Stimulated activated CD4-positive, alpha-beta T cell treated with anti-CD3 and anti-CD28 coated beads, TNF-alpha, amount 100 ng/mL, for 1 hour (primary cell): ENCODE results near the gene SIX5.

Source experiments
- DNase-seq, 3 donors: peaks; one replicate each; pipeline ENCODE4 v3.0.0-alpha.2; 2020; ENCODE audit warnings: low read depth in 3 of 3, low spot score in 1 of 3

The SIX5 gene

GRCh38 chr19:45777395-45777961, 8.4 kb upstream of the SIX5 start:
- no peak for DNase-seq

GRCh38 chr19:45774765-45775164, 5.7 kb upstream of the SIX5 start:
- DNase-seq, result no peak

- no peak for DNase-seq
These were observed 4.3 kb upstream of the SIX5 start for GRCh38 chr19:45773384-45773783.

- DNase-seq, result no peak
These were observed 3.9 kb upstream of the SIX5 start for GRCh38 chr19:45772912-45773311.

- DNase-seq, result no peak
These were observed 3.2 kb upstream of the SIX5 start for GRCh38 chr19:45772130-45772840.

- DNase-seq, result no peak
These were observed 2.4 kb upstream of the SIX5 start for GRCh38 chr19:45771311-45771933.

GRCh38 chr19:45770192-45771101, 1.4 kb upstream of the SIX5 start:
- DNase-seq, result peak; percentile 70 to 89 (median 77)

- peak in 1 of 3 donors; percentile 31 for DNase-seq
These were observed 754 bp upstream of the SIX5 start for GRCh38 chr19:45769821-45770191.

- peak in 1 of 3 donors; percentile 21 for DNase-seq
These were observed 433 bp downstream of the SIX5 start for GRCh38 chr19:45768655-45768983.

GRCh38 chr19:45767881-45768654, 984 bp downstream of the SIX5 start:
- peak in 1 of 3 donors; percentile 18 for DNase-seq

- no peak for DNase-seq
These were observed 1.6 kb downstream of the SIX5 start for GRCh38 chr19:45767410-45767880.

GRCh38 chr19:45766869-45767346, 2.1 kb downstream of the SIX5 start:
- DNase-seq, result no peak

- no peak for DNase-seq
These were observed 2.7 kb downstream of the SIX5 start for GRCh38 chr19:45766296-45766868.

GRCh38 chr19:45765702-45766295, 3.3 kb downstream of the SIX5 start:
- DNase-seq, result no peak

GRCh38 chr19:45764945-45765701, 3.9 kb downstream of the SIX5 start:
- no peak for DNase-seq

- DNase-seq, result no peak
These were observed 4.6 kb downstream of the SIX5 start for GRCh38 chr19:45764475-45764874.

GRCh38 chr19:45763691-45764294, 5.3 kb downstream of the SIX5 start:
- no peak for DNase-seq

- no peak for DNase-seq
These were observed 6.0 kb downstream of the SIX5 start for GRCh38 chr19:45762870-45763631.
